ENCODE data around the gene ADGRB3. TPM values are rescaled to one million over a fixed set of nuclear protein-coding genes. Genes with fewer than 3 reads are reported as not detected.

ADGRB3 gene
- total RNA-seq, 1 donor from 2014 or later: 0.92 TPM

GRCh38 chr6:69164564-69165229 is 529.6 kb downstream of the ADGRB3 start:
- no peak for DNase-seq (ENCODE audit: low read depth)
- peak; percentile 42 for TF ChIP-seq CTCF (IDR thresholded peaks at IDR 0.05; ENCODE audit: insufficient read depth, low read length, poor library complexity, severe bottlenecking)
- Histone ChIP-seq H3K27me3 (ENCODE audit: control insufficient read depth, insufficient read depth, low read length) (no peaks in the 10 kb centered on the region), H3K36me3 (ENCODE audit: control insufficient read depth, insufficient read depth, low read length) (no peaks in the 10 kb centered on the region), H3K4me3 (ENCODE audit: low read depth, low read length) (no peak overlapping the region)

GRCh38 chr6:69179681-69180080 is 544.6 kb downstream of the ADGRB3 start:
- no peak for DNase-seq (ENCODE audit: low read depth)
- Histone ChIP-seq H3K36me3 (ENCODE audit: control insufficient read depth, insufficient read depth, low read length) (no peaks in the 10 kb centered on the region), H3K27me3 (ENCODE audit: control insufficient read depth, insufficient read depth, low read length) (no peaks in the 10 kb centered on the region), H3K4me3 (ENCODE audit: low read depth, low read length) (no peak overlapping the region)
- TF ChIP-seq CTCF (IDR thresholded peaks at IDR 0.05; ENCODE audit: insufficient read depth, low read length, poor library complexity, severe bottlenecking): no peak

- no peaks in the 10 kb centered on the region for H3K27me3 ChIP-seq (ENCODE audit: control insufficient read depth, insufficient read depth, low read length)
- no peaks in the 10 kb centered on the region for H3K36me3 ChIP-seq (ENCODE audit: control insufficient read depth, insufficient read depth, low read length)
- TF ChIP-seq CTCF (IDR thresholded peaks at IDR 0.05; ENCODE audit: insufficient read depth, low read length, poor library complexity, severe bottlenecking): no peak
- H3K4me3 ChIP-seq (ENCODE audit: low read depth, low read length): no peak overlapping the region
- DNase-seq (ENCODE audit: low read depth): no peak
These were observed 545.4 kb downstream of the ADGRB3 start for GRCh38 chr6:69180361-69181067.

GRCh38 chr6:69181964-69182363 is 546.9 kb downstream of the ADGRB3 start:
- TF ChIP-seq CTCF (IDR thresholded peaks at IDR 0.05; ENCODE audit: insufficient read depth, low read length, poor library complexity, severe bottlenecking): no peak
- Histone ChIP-seq H3K4me3 (ENCODE audit: low read depth, low read length) (no peak overlapping the region), H3K36me3 (ENCODE audit: control insufficient read depth, insufficient read depth, low read length) (no peaks in the 10 kb centered on the region), H3K27me3 (ENCODE audit: control insufficient read depth, insufficient read depth, low read length) (no peaks in the 10 kb centered on the region)
- DNase-seq (ENCODE audit: low read depth): no peak

GRCh38 chr6:69185276-69185675 is 550.2 kb downstream of the ADGRB3 start:
- no peak for DNase-seq (ENCODE audit: low read depth)
- no peak for TF ChIP-seq CTCF (IDR thresholded peaks at IDR 0.05; ENCODE audit: insufficient read depth, low read length, poor library complexity, severe bottlenecking)
- Histone ChIP-seq H3K36me3 (ENCODE audit: control insufficient read depth, insufficient read depth, low read length) (no peaks in the 10 kb centered on the region), H3K4me3 (ENCODE audit: low read depth, low read length) (no peak overlapping the region), H3K27me3 (ENCODE audit: control insufficient read depth, insufficient read depth, low read length) (no peaks in the 10 kb centered on the region)

All from kidney epithelial cell (primary cell).